Liver (tissue), 9 donors: ENCODE measurements around the gene CD14. TPM values are rescaled to one million over a fixed set of nuclear protein-coding genes. Genes with fewer than 3 reads are reported as not detected.
"Not testable (repeated sequence)": the region's sequence is repeated elsewhere in the genome, so short reads cannot be mapped to it uniquely, and the experiment has no call there.

Source experiments
- DNase-seq: peaks from one replicate; pipeline ENCODE4 v3.0.0-alpha.2; 2017; ENCODE audit warnings: low spot score
- H3K27ac ChIP-seq, 2 donors: one replicate each; pipeline ENCODE4 v1.7.0; 2013; ENCODE audit warnings: inconsistent platforms in 2 of 2, low read length in 2 of 2, control low read depth in 1 of 2, low read depth in 1 of 2, mild to moderate bottlenecking in 1 of 2
- H3K27me3 ChIP-seq, 4 donors: one replicate each; pipeline versions ENCODE4 v1.6.1 to v1.7.0; 2013; ENCODE audit warnings: low read length in 3 of 4, inconsistent platforms in 1 of 4, mild to moderate bottlenecking in 1 of 4, moderate library complexity in 1 of 4; ENCODE audit not compliant: control insufficient read depth in 4 of 4, insufficient read depth in 4 of 4
- H3K36me3 ChIP-seq, 4 donors: one replicate each; pipeline versions ENCODE4 v1.6.1 to v1.7.0; 2013; ENCODE audit warnings: low read length in 3 of 4, mild to moderate bottlenecking in 3 of 4, low read depth in 1 of 4, moderate library complexity in 1 of 4; ENCODE audit not compliant: control insufficient read depth in 4 of 4, insufficient read depth in 3 of 4
- H3K4me1 ChIP-seq, 4 donors: one replicate each; pipeline versions ENCODE4 v1.6.1 to v1.7.0; 2013; ENCODE audit warnings: low read length in 3 of 4, mild to moderate bottlenecking in 3 of 4, moderate library complexity in 1 of 4; ENCODE audit not compliant: control insufficient read depth in 4 of 4, insufficient read depth in 4 of 4
- H3K4me3 ChIP-seq, 3 donors: one replicate each; pipeline versions ENCODE4 v1.6.1 to v1.7.0; 2013; ENCODE audit warnings: low read length in 3 of 3, control low read depth in 1 of 3, low read depth in 1 of 3, mild to moderate bottlenecking in 1 of 3
- H3K9ac ChIP-seq, 2 donors: one replicate each; pipeline ENCODE4 v1.7.0; 2013; ENCODE audit warnings: low read length in 2 of 2, mild to moderate bottlenecking in 2 of 2, moderate library complexity in 2 of 2, control low read depth in 1 of 2, low read depth in 1 of 2
- H3K9me3 ChIP-seq, 4 donors: one replicate each; pipeline versions ENCODE4 v1.6.1 to v1.7.0; 2013; ENCODE audit warnings: low read length in 3 of 4; ENCODE audit not compliant: control insufficient read depth in 4 of 4
- EGR1 ChIP-seq, 2 donors: IDR thresholded peaks; 2 replicates each; pipeline ENCODE4 v1.6.1; 2016 to 2018; ENCODE audit warnings: antibody characterized with exemption in 2 of 2, low read depth in 2 of 2
- FOXA1 ChIP-seq: IDR thresholded peaks from 2 replicates; pipeline ENCODE4 v1.6.1; 2016; ENCODE audit warnings: antibody characterized with exemption
- FOXA2 ChIP-seq: IDR thresholded peaks from 2 replicates; pipeline ENCODE4 v1.6.1; 2016; ENCODE audit warnings: antibody characterized with exemption
- GABPA ChIP-seq, 2 donors: IDR thresholded peaks in 1 of 2; conservative IDR thresholded peaks in 1 of 2; 2 replicates each; pipeline ENCODE4 v1.6.1; 2016; ENCODE audit warnings: antibody characterized with exemption in 2 of 2, mild to moderate bottlenecking in 1 of 2, moderate library complexity in 1 of 2
- HNF4G ChIP-seq: IDR thresholded peaks from 2 replicates; pipeline ENCODE4 v1.6.1; 2016; ENCODE audit warnings: antibody characterized with exemption
- JUND ChIP-seq, 2 donors: IDR thresholded peaks; 2 replicates each; pipeline ENCODE4 v1.6.1; 2016; ENCODE audit warnings: antibody characterized with exemption in 2 of 2
- RAD21 ChIP-seq, 2 donors: IDR thresholded peaks; 2 replicates each; pipeline ENCODE4 v1.6.1; 2016; ENCODE audit warnings: antibody characterized with exemption in 2 of 2, mild to moderate bottlenecking in 2 of 2
- SP1 ChIP-seq: IDR thresholded peaks from 2 replicates; pipeline ENCODE4 v1.6.1; 2018; ENCODE audit warnings: antibody characterized with exemption, mild to moderate bottlenecking
- TAF1 ChIP-seq: conservative IDR thresholded peaks from 2 replicates; pipeline ENCODE4 v1.6.1; 2016; ENCODE audit warnings: antibody characterized with exemption, mild to moderate bottlenecking
- YY1 ChIP-seq: IDR thresholded peaks from 2 replicates; pipeline ENCODE4 v1.6.1; 2016; ENCODE audit warnings: antibody characterized with exemption, mild to moderate bottlenecking
- WGBS: extraction: QIAGEN DNeasy Blood & Tissue Kit; methylation state at CpG from one replicate; pipeline ENCODE4 v1.1.7; 2013; 5-methylcytosine and 5-hydroxymethylcytosine counted together
- polyA plus RNA-seq, 2 donors: library from polyadenylated mRNA; stranded (reverse) in 1 of 2; unstranded in 1 of 2; fragments of 200-250 nt in 1 of 2; fragments of >200 nt in 1 of 2; fragmentation: Nextera tagmentation in 1 of 2; extraction: Ambion mirVana in 1 of 2; gene quantifications; one replicate each; pipeline versions ENCODE4 v1.2.1 to v1.2.3, GENCODE V29; 2013 to 2015
- total RNA-seq, 2 donors: library from RNA; depleted of rRNA; stranded (reverse); fragments of >200 nt; gene quantifications; one replicate each; pipeline ENCODE4 v1.2.3, GENCODE V29; 2014
- TF ChIP-seq, protein P1 (sequence below): IDR thresholded peaks from 2 replicates; pipeline ENCODE4 v1.6.1; 2016; ENCODE audit warnings: antibody characterized with exemption
- TF ChIP-seq, protein P2 (sequence below): IDR thresholded peaks from 2 replicates; pipeline ENCODE4 v1.6.1; 2016; ENCODE audit warnings: antibody characterized with exemption
- TF ChIP-seq, protein P3 (sequence below): fragments of 150-350 bp; IDR thresholded peaks from 2 replicates; pipeline ENCODE4 v1.5.1; 2017; ENCODE audit warnings: improper control_type of control experiment, low read depth, low read length; ENCODE audit not compliant: missing input control
- donor health status: healthy.
- donor health status: healthy.
- donor health status: healthy.
- donor health status: healthy.
- donor health status: healthy.

Gene CD14
- total and polyA plus RNA-seq, 4 donors: 61.0 to 343 (median 287) TPM

DNA sequence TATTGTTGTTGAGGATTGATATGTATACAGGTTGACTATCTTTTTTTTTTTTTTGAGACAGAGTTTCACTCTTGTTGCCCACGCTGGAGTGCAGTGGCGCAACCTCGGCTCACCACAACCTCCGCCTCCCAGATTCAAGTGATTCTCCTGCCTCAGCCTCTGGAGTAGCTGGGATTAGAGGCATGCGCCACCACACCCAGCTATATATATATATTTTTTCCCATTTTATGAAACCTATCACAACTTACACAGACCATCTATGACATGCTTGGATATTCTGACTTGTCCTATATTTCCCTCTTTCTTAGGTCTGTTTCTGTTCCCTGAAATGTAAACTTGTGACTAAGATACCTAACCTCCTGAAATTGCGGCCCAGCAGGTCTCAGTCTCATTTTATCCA lies 5.0 kb downstream of the CD14 start:
- H3K36me3 ChIP-seq: no peaks in the 10 kb centered on the region
- H3K4me1 ChIP-seq: peaks cover 0 to 15% (median 5%) of the 10 kb centered on the region in 4 donors
- no peak for TF ChIP-seq SP1
- no peak for TF ChIP-seq HNF4G
- no peak for TF ChIP-seq GABPA (IDR thresholded peaks at IDR 0.05 in 1 of 2, conservative IDR thresholded peaks at IDR 0.05 in 1 of 2)
- no peak for TF ChIP-seq EGR1 (IDR thresholded peaks at IDR 0.05; ENCODE audit: low read depth in 2 of 2)
- no peak for TF ChIP-seq JUND (IDR thresholded peaks at IDR 0.05)
- TF ChIP-seq, protein P1, sequence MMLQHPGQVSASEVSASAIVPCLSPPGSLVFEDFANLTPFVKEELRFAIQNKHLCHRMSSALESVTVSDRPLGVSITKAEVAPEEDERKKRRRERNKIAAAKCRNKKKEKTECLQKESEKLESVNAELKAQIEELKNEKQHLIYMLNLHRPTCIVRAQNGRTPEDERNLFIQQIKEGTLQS: no peak
- TF ChIP-seq YY1: no peak
- no peak for DNase-seq
- H3K9ac ChIP-seq: no peak overlapping the region
- WGBS: 90% methylated on average over 6 of the region's 6 CpGs
- no peak overlapping the region for H3K27ac ChIP-seq
- no peaks in the 10 kb centered on the region for H3K27me3 ChIP-seq
- H3K9me3 ChIP-seq: no peaks in the 10 kb centered on the region
- H3K4me3 ChIP-seq: no peak overlapping the region

DNA sequence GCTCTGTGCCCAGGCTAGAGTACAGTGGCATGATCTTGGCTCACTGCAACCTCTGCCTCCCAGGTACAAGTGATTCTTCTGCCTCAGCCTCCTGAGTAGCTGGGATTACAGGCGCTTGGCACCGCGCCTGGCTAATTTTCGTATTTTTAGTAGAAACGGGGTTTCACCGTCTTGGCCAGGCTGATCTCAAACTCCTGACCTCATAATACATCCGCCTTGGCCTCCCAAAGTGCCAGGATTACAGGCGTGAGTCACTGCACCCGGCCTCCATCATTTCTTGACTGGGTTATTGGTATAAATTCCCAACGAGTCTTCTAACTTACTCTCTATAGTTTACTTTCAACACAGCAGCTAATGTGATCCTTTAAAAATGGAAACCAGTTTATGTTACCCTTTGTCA lies 8.1 kb downstream of the CD14 start:
- H3K9me3 ChIP-seq, H3K4me3 ChIP-seq, H3K4me1 ChIP-seq, H3K27me3 ChIP-seq, DNase-seq, H3K27ac ChIP-seq, H3K9ac ChIP-seq, H3K36me3 ChIP-seq: not testable (repeated sequence)
- 92% methylated on average over 10 of the region's 10 CpGs for WGBS

DNA sequence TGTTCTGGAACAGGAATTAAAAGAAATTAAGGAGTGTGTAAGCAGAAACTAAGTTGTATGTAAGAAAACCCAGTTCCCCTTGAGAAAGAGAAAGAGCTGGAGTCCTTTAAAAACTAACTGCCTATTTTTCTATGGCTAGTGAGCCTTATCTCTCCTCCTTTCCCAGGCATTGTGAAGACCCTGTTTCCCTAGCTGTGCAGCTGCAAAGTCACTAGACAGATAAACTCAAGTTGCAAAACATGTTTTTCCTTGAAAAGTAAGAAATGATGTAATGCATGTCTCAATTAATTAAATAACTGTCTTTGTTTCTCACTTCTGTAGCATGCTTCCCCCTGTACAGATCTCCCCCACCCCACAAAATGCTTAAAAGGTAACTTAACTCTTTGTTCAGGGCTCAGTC lies 9.9 kb downstream of the CD14 start:
- not testable (repeated sequence) for H3K9ac ChIP-seq, H3K27me3 ChIP-seq, H3K27ac ChIP-seq, H3K9me3 ChIP-seq, DNase-seq, H3K36me3 ChIP-seq, H3K4me1 ChIP-seq, H3K4me3 ChIP-seq

DNA sequence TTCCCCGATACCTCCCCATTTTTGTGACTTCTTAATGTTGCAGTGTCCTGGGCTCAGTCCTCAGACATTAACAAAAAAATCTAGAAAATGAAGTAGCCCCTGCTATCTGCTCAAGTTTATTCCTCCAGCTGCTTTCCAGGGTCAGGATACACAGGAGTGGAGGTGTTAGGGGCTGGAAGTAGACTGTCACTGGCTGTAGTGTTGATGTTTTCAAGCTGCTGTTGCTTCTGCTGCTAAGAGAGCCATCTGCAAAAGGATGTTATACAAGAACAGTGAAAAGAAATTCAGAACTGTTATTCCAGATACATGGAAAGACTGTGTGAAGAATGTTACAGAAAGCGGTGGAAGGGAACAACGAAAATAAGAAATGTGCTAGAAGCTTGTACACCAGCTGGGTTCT lies 10.7 kb downstream of the CD14 start:
- TF ChIP-seq FOXA1 (no peak), RAD21 (IDR thresholded peaks at IDR 0.05) (no peak)
- Histone ChIP-seq H3K27ac (no peak overlapping the region), H3K4me3 (no peak overlapping the region), H3K9ac (no peak overlapping the region), H3K4me1 (no peaks in the 10 kb centered on the region), H3K27me3 (no peaks in the 10 kb centered on the region), H3K9me3 (no peaks in the 10 kb centered on the region), H3K36me3 (no peaks in the 10 kb centered on the region)
- no peak for DNase-seq
- WGBS: 93% methylated on average over 3 of the region's 3 CpGs

DNA sequence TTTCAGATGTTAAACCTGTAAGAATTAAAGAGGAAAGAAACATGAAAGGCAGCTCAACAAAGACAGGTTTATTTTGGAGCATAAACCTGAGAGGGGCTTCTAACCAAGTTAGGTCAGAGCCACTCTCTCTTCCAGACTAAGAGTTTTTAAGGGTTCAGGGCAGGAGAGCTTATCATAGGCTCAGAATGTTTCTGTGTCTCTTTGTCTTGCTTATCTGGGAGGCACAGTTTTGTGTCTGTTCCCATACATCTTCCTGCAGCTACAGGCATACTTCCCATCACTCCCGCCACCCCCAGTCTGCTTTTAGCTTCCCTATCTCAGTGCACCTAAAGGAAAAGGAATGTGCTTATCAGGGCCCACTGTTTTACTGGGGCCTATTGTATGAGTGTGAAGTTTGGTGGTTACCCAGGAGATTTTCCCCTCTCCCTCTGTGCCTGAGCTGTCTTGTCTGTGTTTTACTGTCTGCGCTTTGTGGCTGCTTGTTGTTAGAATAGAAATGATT lies 21.9 kb downstream of the CD14 start:
- H3K9me3 ChIP-seq: no peaks in the 10 kb centered on the region
- peak overlapping the region in 1 of 2 donors; percentile 8 for H3K27ac ChIP-seq
- no peak for DNase-seq
- 78% methylated on average over 2 of the region's 2 CpGs for WGBS
- no peaks in the 10 kb centered on the region for H3K27me3 ChIP-seq
- no peaks in the 10 kb centered on the region for H3K36me3 ChIP-seq
- no peak overlapping the region for H3K4me3 ChIP-seq
- H3K9ac ChIP-seq: no peak overlapping the region
- peaks cover 0 to 7% (median 3%) of the 10 kb centered on the region in 4 donors for H3K4me1 ChIP-seq
- no peak for TF ChIP-seq TAF1
- TF ChIP-seq, protein P2, sequence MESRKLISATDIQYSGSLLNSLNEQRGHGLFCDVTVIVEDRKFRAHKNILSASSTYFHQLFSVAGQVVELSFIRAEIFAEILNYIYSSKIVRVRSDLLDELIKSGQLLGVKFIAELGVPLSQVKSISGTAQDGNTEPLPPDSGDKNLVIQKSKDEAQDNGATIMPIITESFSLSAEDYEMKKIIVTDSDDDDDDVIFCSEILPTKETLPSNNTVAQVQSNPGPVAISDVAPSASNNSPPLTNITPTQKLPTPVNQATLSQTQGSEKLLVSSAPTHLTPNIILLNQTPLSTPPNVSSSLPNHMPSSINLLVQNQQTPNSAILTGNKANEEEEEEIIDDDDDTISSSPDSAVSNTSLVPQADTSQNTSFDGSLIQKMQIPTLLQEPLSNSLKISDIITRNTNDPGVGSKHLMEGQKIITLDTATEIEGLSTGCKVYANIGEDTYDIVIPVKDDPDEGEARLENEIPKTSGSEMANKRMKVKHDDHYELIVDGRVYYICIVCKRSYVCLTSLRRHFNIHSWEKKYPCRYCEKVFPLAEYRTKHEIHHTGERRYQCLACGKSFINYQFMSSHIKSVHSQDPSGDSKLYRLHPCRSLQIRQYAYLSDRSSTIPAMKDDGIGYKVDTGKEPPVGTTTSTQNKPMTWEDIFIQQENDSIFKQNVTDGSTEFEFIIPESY: no peak
- TF ChIP-seq, protein P3, sequence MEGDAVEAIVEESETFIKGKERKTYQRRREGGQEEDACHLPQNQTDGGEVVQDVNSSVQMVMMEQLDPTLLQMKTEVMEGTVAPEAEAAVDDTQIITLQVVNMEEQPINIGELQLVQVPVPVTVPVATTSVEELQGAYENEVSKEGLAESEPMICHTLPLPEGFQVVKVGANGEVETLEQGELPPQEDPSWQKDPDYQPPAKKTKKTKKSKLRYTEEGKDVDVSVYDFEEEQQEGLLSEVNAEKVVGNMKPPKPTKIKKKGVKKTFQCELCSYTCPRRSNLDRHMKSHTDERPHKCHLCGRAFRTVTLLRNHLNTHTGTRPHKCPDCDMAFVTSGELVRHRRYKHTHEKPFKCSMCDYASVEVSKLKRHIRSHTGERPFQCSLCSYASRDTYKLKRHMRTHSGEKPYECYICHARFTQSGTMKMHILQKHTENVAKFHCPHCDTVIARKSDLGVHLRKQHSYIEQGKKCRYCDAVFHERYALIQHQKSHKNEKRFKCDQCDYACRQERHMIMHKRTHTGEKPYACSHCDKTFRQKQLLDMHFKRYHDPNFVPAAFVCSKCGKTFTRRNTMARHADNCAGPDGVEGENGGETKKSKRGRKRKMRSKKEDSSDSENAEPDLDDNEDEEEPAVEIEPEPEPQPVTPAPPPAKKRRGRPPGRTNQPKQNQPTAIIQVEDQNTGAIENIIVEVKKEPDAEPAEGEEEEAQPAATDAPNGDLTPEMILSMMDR: no peak
- no peak for TF ChIP-seq RAD21 (IDR thresholded peaks at IDR 0.05)
- TF ChIP-seq, protein P1: no peak
- TF ChIP-seq HNF4G: no peak
- TF ChIP-seq GABPA (IDR thresholded peaks at IDR 0.05 in 1 of 2, conservative IDR thresholded peaks at IDR 0.05 in 1 of 2): no peak
- no peak for TF ChIP-seq FOXA2
